ENCODE results near the gene PKD1.

PKD1 gene

GRCh38 chr16:2079311-2079800 lies 56.3 kb downstream of the PKD1 start:
- Histone ChIP-seq H3K27ac (ENCODE audit: extremely low read depth, low read depth, low read length) (no peak overlapping the region), H3K4me1 (ENCODE audit: control insufficient read depth, insufficient read depth, low read length) (no peaks in the 10 kb centered on the region), H3K4me3 (ENCODE audit: low read depth, low read length) (no peak overlapping the region), H3K36me3 (ENCODE audit: control insufficient read depth in 2 of 2, insufficient read depth in 1 of 2, low read length in 2 of 2) (peaks cover 0 to 89% of the 10 kb centered on the region in 2 experiments; a peak in 1 of 3 replicates), H3K9me3 (ENCODE audit: control insufficient read depth, insufficient read depth, low read depth, low read length) (no peaks in the 10 kb centered on the region)
- TF ChIP-seq, protein P1, sequence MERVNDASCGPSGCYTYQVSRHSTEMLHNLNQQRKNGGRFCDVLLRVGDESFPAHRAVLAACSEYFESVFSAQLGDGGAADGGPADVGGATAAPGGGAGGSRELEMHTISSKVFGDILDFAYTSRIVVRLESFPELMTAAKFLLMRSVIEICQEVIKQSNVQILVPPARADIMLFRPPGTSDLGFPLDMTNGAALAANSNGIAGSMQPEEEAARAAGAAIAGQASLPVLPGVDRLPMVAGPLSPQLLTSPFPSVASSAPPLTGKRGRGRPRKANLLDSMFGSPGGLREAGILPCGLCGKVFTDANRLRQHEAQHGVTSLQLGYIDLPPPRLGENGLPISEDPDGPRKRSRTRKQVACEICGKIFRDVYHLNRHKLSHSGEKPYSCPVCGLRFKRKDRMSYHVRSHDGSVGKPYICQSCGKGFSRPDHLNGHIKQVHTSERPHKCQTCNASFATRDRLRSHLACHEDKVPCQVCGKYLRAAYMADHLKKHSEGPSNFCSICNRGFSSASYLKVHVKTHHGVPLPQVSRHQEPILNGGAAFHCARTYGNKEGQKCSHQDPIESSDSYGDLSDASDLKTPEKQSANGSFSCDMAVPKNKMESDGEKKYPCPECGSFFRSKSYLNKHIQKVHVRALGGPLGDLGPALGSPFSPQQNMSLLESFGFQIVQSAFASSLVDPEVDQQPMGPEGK (tag by site-specific recombination; IDR thresholded peaks at IDR 0.05): no peak
- TF ChIP-seq ZNF704 (tag by site-specific recombination; IDR thresholded peaks at IDR 0.05) (no peak), PRDM10 (tag by site-specific recombination; IDR thresholded peaks at IDR 0.05) (no peak), ZBTB20 (tag by site-specific recombination; IDR thresholded peaks at IDR 0.05) (no peak)
- POLR2A ChIA-PET: interaction anchor here (1.2 to 1.3 kb wide), 2 partner anchors 32 to 76 kb away, joined by 3 to 4 read pairs; partner anchors contain the start of genes NTHL1, TRAF7 and TSC2
- CTCF ChIA-PET: interaction anchor here (1.1 kb wide), 1 partner anchor 42 kb away, joined by 3 read pairs; no protein-coding TSS in a partner anchor

GRCh38 chr16:2078691-2079090 lies 57.0 kb downstream of the PKD1 start:
- Histone ChIP-seq H3K36me3 (ENCODE audit: control insufficient read depth in 2 of 2, insufficient read depth in 1 of 2, low read length in 2 of 2) (peaks cover 0 to 89% of the 10 kb centered on the region in 2 experiments; a peak in 1 of 3 replicates), H3K27ac (ENCODE audit: extremely low read depth, low read depth, low read length) (no peak overlapping the region), H3K4me1 (ENCODE audit: control insufficient read depth, insufficient read depth, low read length) (no peaks in the 10 kb centered on the region), H3K4me3 (ENCODE audit: low read depth, low read length) (no peak overlapping the region), H3K9me3 (ENCODE audit: control insufficient read depth, insufficient read depth, low read depth, low read length) (no peaks in the 10 kb centered on the region)
- no peak for TF ChIP-seq ZNF133 (tag by site-specific recombination; IDR thresholded peaks at IDR 0.05)
- no peak for TF ChIP-seq MZF1 (tag by site-specific recombination; IDR thresholded peaks at IDR 0.05; ENCODE audit: borderline replicate concordance)
- no peak for TF ChIP-seq GLI2 (tag by site-specific recombination; IDR thresholded peaks at IDR 0.05; ENCODE audit: borderline replicate concordance, low read depth)
- no peak for TF ChIP-seq ZNF768 (tag by site-specific recombination; IDR thresholded peaks at IDR 0.05)
- no peak for TF ChIP-seq ZNF560 (tag by site-specific recombination; IDR thresholded peaks at IDR 0.05; ENCODE audit: borderline replicate concordance)
- no peak for TF ChIP-seq ZNF626 (tag by site-specific recombination; IDR thresholded peaks at IDR 0.05)
- no peak for TF ChIP-seq SP3 (tag by site-specific recombination; IDR thresholded peaks at IDR 0.05)
- CTCF ChIA-PET: interaction anchor here (1.1 kb wide), 1 partner anchor 42 kb away, joined by 3 read pairs; no protein-coding TSS in a partner anchor
- POLR2A ChIA-PET: interaction anchor here (1.2 to 1.3 kb wide), 2 partner anchors 31 to 77 kb away, joined by 3 to 4 read pairs; partner anchors contain the start of genes NTHL1, TRAF7 and TSC2

DNA sequence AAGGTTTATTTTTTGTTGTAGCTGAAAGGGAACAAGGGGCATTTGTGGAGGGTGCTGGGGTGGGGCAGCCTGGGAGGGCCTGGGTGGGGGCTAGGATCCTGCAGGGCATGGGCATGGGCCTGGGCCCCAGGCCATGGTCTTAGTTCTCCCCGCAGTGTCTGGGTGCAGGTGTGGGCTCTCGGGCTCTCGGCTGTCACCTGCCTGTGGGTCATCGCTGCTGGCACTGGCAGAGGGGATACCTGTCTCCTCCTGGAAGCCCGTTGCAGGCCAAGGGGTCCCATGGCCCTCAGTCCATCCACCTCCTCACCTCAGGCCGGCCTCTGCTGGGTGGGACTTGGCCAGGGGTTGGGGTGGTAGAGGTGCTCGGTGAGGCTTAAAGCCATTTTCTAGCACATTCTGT lies 57.6 kb downstream of the PKD1 start:
- Histone ChIP-seq H3K36me3 (ENCODE audit: control insufficient read depth in 2 of 2, insufficient read depth in 1 of 2, low read length in 2 of 2) (peaks cover 0 to 89% of the 10 kb centered on the region in 2 experiments; a peak in 1 of 3 replicates), H3K4me1 (ENCODE audit: control insufficient read depth, insufficient read depth, low read length) (no peaks in the 10 kb centered on the region), H3K27ac (ENCODE audit: extremely low read depth, low read depth, low read length) (no peak overlapping the region), H3K4me3 (ENCODE audit: low read depth, low read length) (no peak overlapping the region), H3K9me3 (ENCODE audit: control insufficient read depth, insufficient read depth, low read depth, low read length) (no peaks in the 10 kb centered on the region)
- ChIA-PET POLR2A (interaction anchor here (0.6 to 1.2 kb wide), 2 partner anchors 77 kb away, joined by 3 to 4 read pairs; partner anchors contain the start of gene TRAF7), CTCF (interaction anchor here (0.6 kb wide), 1 partner anchor 12 kb away, joined by 3 read pairs; no protein-coding TSS in a partner anchor)
- TF ChIP-seq ZNF138 (tag by site-specific recombination; IDR thresholded peaks at IDR 0.05; ENCODE audit: borderline replicate concordance): no peak
- no peak for TF ChIP-seq SP3 (tag by site-specific recombination; IDR thresholded peaks at IDR 0.05)
- no peak for TF ChIP-seq ZFP69B (tag by site-specific recombination; IDR thresholded peaks at IDR 0.05)
- no peak for TF ChIP-seq ZNF544 (tag by site-specific recombination; IDR thresholded peaks at IDR 0.05)
- no peak for TF ChIP-seq ZNF426 (tag by site-specific recombination; IDR thresholded peaks at IDR 0.05)
- TF ChIP-seq ZBTB20 (tag by site-specific recombination; IDR thresholded peaks at IDR 0.05): no peak
- no peak for TF ChIP-seq ZBTB48 (tag by site-specific recombination; IDR thresholded peaks at IDR 0.05)
- no peak for TF ChIP-seq ZSCAN4 (tag by site-specific recombination; IDR thresholded peaks at IDR 0.05)
- TF ChIP-seq BCL11A (tag by site-specific recombination; IDR thresholded peaks at IDR 0.05; ENCODE audit: low read depth): no peak
